Liver (tissue), 9 donors: ENCODE measurements around the gene PMM1. TPM values are rescaled to one million over a fixed set of nuclear protein-coding genes. Genes with fewer than 3 reads are reported as not detected.

Experiments
- DNase-seq: peaks from one replicate; pipeline ENCODE4 v3.0.0-alpha.2; 2017; ENCODE audit warnings: low spot score
- H3K27ac ChIP-seq, 2 donors: one replicate each; pipeline ENCODE4 v1.7.0; 2013; ENCODE audit warnings: inconsistent platforms in 2 of 2, low read length in 2 of 2, control low read depth in 1 of 2, low read depth in 1 of 2, mild to moderate bottlenecking in 1 of 2
- H3K27me3 ChIP-seq, 4 donors: one replicate each; pipeline versions ENCODE4 v1.6.1 to v1.7.0; 2013; ENCODE audit warnings: low read length in 3 of 4, inconsistent platforms in 1 of 4, mild to moderate bottlenecking in 1 of 4, moderate library complexity in 1 of 4; ENCODE audit not compliant: control insufficient read depth in 4 of 4, insufficient read depth in 4 of 4
- H3K36me3 ChIP-seq, 4 donors: one replicate each; pipeline versions ENCODE4 v1.6.1 to v1.7.0; 2013; ENCODE audit warnings: low read length in 3 of 4, mild to moderate bottlenecking in 3 of 4, low read depth in 1 of 4, moderate library complexity in 1 of 4; ENCODE audit not compliant: control insufficient read depth in 4 of 4, insufficient read depth in 3 of 4
- H3K4me1 ChIP-seq, 4 donors: one replicate each; pipeline versions ENCODE4 v1.6.1 to v1.7.0; 2013; ENCODE audit warnings: low read length in 3 of 4, mild to moderate bottlenecking in 3 of 4, moderate library complexity in 1 of 4; ENCODE audit not compliant: control insufficient read depth in 4 of 4, insufficient read depth in 4 of 4
- H3K4me3 ChIP-seq, 3 donors: one replicate each; pipeline versions ENCODE4 v1.6.1 to v1.7.0; 2013; ENCODE audit warnings: low read length in 3 of 3, control low read depth in 1 of 3, low read depth in 1 of 3, mild to moderate bottlenecking in 1 of 3
- H3K9ac ChIP-seq, 2 donors: one replicate each; pipeline ENCODE4 v1.7.0; 2013; ENCODE audit warnings: low read length in 2 of 2, mild to moderate bottlenecking in 2 of 2, moderate library complexity in 2 of 2, control low read depth in 1 of 2, low read depth in 1 of 2
- H3K9me3 ChIP-seq, 4 donors: one replicate each; pipeline versions ENCODE4 v1.6.1 to v1.7.0; 2013; ENCODE audit warnings: low read length in 3 of 4; ENCODE audit not compliant: control insufficient read depth in 4 of 4
- CTCF ChIP-seq: fragments of 150-350 bp; IDR thresholded peaks from 2 replicates; pipeline ENCODE4 v1.5.1; 2017; ENCODE audit warnings: improper control_type of control experiment, low read depth, low read length; ENCODE audit not compliant: missing input control
- EGR1 ChIP-seq, 2 donors: IDR thresholded peaks; 2 replicates each; pipeline ENCODE4 v1.6.1; 2016 to 2018; ENCODE audit warnings: antibody characterized with exemption in 2 of 2, low read depth in 2 of 2
- FOXA1 ChIP-seq: IDR thresholded peaks from 2 replicates; pipeline ENCODE4 v1.6.1; 2016; ENCODE audit warnings: antibody characterized with exemption
- FOXA2 ChIP-seq: IDR thresholded peaks from 2 replicates; pipeline ENCODE4 v1.6.1; 2016; ENCODE audit warnings: antibody characterized with exemption
- GABPA ChIP-seq, 2 donors: IDR thresholded peaks in 1 of 2; conservative IDR thresholded peaks in 1 of 2; 2 replicates each; pipeline ENCODE4 v1.6.1; 2016; ENCODE audit warnings: antibody characterized with exemption in 2 of 2, mild to moderate bottlenecking in 1 of 2, moderate library complexity in 1 of 2
- HNF4A ChIP-seq, 2 donors: conservative IDR thresholded peaks; 2 replicates each; pipeline ENCODE4 v1.6.1; 2016; ENCODE audit warnings: antibody characterized with exemption in 2 of 2, mild to moderate bottlenecking in 2 of 2
- HNF4G ChIP-seq: IDR thresholded peaks from 2 replicates; pipeline ENCODE4 v1.6.1; 2016; ENCODE audit warnings: antibody characterized with exemption
- MAX ChIP-seq: IDR thresholded peaks from 2 replicates; pipeline ENCODE4 v1.6.1; 2016; ENCODE audit warnings: antibody characterized with exemption
- NR2F2 ChIP-seq: IDR thresholded peaks from 2 replicates; pipeline ENCODE4 v1.6.1; 2016; ENCODE audit warnings: antibody characterized with exemption
- RAD21 ChIP-seq, 2 donors: IDR thresholded peaks; 2 replicates each; pipeline ENCODE4 v1.6.1; 2016; ENCODE audit warnings: antibody characterized with exemption in 2 of 2, mild to moderate bottlenecking in 2 of 2
- REST ChIP-seq: IDR thresholded peaks from 2 replicates; pipeline ENCODE4 v1.6.1; 2016; ENCODE audit warnings: antibody characterized with exemption, mild to moderate bottlenecking
- RXRA ChIP-seq, 2 donors: IDR thresholded peaks; 2 replicates each; pipeline ENCODE4 v1.6.1; 2017 to 2018; ENCODE audit warnings: antibody characterized with exemption in 2 of 2, mild to moderate bottlenecking in 1 of 2
- SP1 ChIP-seq: IDR thresholded peaks from 2 replicates; pipeline ENCODE4 v1.6.1; 2018; ENCODE audit warnings: antibody characterized with exemption, mild to moderate bottlenecking
- TAF1 ChIP-seq: conservative IDR thresholded peaks from 2 replicates; pipeline ENCODE4 v1.6.1; 2016; ENCODE audit warnings: antibody characterized with exemption, mild to moderate bottlenecking
- YY1 ChIP-seq: IDR thresholded peaks from 2 replicates; pipeline ENCODE4 v1.6.1; 2016; ENCODE audit warnings: antibody characterized with exemption, mild to moderate bottlenecking
- ZBTB33 ChIP-seq: IDR thresholded peaks from 2 replicates; pipeline ENCODE4 v1.6.1; 2016; ENCODE audit warnings: antibody characterized with exemption
- WGBS: extraction: QIAGEN DNeasy Blood & Tissue Kit; methylation state at CpG from one replicate; pipeline ENCODE4 v1.1.7; 2013; 5-methylcytosine and 5-hydroxymethylcytosine counted together
- polyA plus RNA-seq, 2 donors: library from polyadenylated mRNA; stranded (reverse) in 1 of 2; unstranded in 1 of 2; fragments of 200-250 nt in 1 of 2; fragments of >200 nt in 1 of 2; fragmentation: Nextera tagmentation in 1 of 2; extraction: Ambion mirVana in 1 of 2; gene quantifications; one replicate each; pipeline versions ENCODE4 v1.2.1 to v1.2.3, GENCODE V29; 2013 to 2015
- total RNA-seq, 2 donors: library from RNA; depleted of rRNA; stranded (reverse); fragments of >200 nt; gene quantifications; one replicate each; pipeline ENCODE4 v1.2.3, GENCODE V29; 2014
- donor health status: healthy.
- donor health status: healthy.
- donor health status: healthy.
- donor health status: healthy.
- donor health status: healthy.

The PMM1 gene
- total and polyA plus RNA-seq, 4 donors = 24.9 to 50.2 (median 32.6) TPM

- peaks cover 0 to 1% (median under 1%) of the 10 kb centered on the region in 4 donors for H3K36me3 ChIP-seq
- peaks cover 0 to 19% (median 13%) of the 10 kb centered on the region in 4 donors for H3K4me1 ChIP-seq
- no peak overlapping the region for H3K4me3 ChIP-seq
- TF ChIP-seq GABPA (IDR thresholded peaks at IDR 0.05 in 1 of 2, conservative IDR thresholded peaks at IDR 0.05 in 1 of 2) = no peak
- no peak for TF ChIP-seq SP1
- TF ChIP-seq YY1 = peak; percentile 1
- no peak for TF ChIP-seq MAX
- TF ChIP-seq FOXA2 = no peak
- H3K27me3 ChIP-seq = no peaks in the 10 kb centered on the region
- no peak overlapping the region for H3K9ac ChIP-seq
- H3K27ac ChIP-seq = peak overlapping the region; percentile 57 to 63
- no peaks in the 10 kb centered on the region for H3K9me3 ChIP-seq
- 96% methylated on average over 6 of the region's 6 CpGs for WGBS
- DNase-seq = no peak
Measured at GRCh38 chr22:41612603-41613306, 23.1 kb upstream of the PMM1 start.

- no peak overlapping the region for H3K4me3 ChIP-seq
- no peak for DNase-seq
- no peaks in the 10 kb centered on the region for H3K9me3 ChIP-seq
- TF ChIP-seq EGR1 (IDR thresholded peaks at IDR 0.05; ENCODE audit: low read depth in 2 of 2) (no peak), RAD21 (IDR thresholded peaks at IDR 0.05) (no peak), FOXA2 (no peak), MAX (no peak), HNF4A (conservative IDR thresholded peaks at IDR 0.05) (no peak), RXRA (IDR thresholded peaks at IDR 0.05) (no peak), NR2F2 (no peak), GABPA (IDR thresholded peaks at IDR 0.05 in 1 of 2, conservative IDR thresholded peaks at IDR 0.05 in 1 of 2) (no peak), CTCF (no peak), REST (no peak), FOXA1 (no peak), TAF1 (no peak), HNF4G (no peak), SP1 (no peak), ZBTB33 (no peak), YY1 (no peak)
- H3K27me3 ChIP-seq = no peaks in the 10 kb centered on the region
- H3K27ac ChIP-seq = no peak overlapping the region
- H3K4me1 ChIP-seq = peaks cover 0 to 11% (median 9%) of the 10 kb centered on the region in 4 donors
- WGBS = 97% methylated on average over 3 of the region's 3 CpGs
- H3K9ac ChIP-seq = no peak overlapping the region
- H3K36me3 ChIP-seq = peaks cover 6 to 36% (median 28%) of the 10 kb centered on the region in 4 donors
Measured at GRCh38 chr22:41608386-41608785, 18.7 kb upstream of the PMM1 start.
